Neutrophil (primary cell): ENCODE measurements around the gene EDN3.
"Not testable (repeated sequence)": the region's sequence is repeated elsewhere in the genome, so short reads cannot be mapped to it uniquely, and the experiment has no call there.

Source experiments
- H3K27ac ChIP-seq: fragments of 200-600 bp; sonication (generic); 2 replicates; pipeline ENCODE4 v1.5.1; 2016; ENCODE audit warnings: mild to moderate bottlenecking, moderate library complexity
- H3K27me3 ChIP-seq: fragments of 200-600 bp; sonication (generic); 2 replicates; pipeline ENCODE4 v1.6.0; 2016; ENCODE audit warnings: mild to moderate bottlenecking
- H3K36me3 ChIP-seq: fragments of 200-600 bp; sonication (generic); 2 replicates; pipeline ENCODE4 v1.5.1; 2017
- H3K4me1 ChIP-seq, 2 experiments: fragments of 200-600 bp in 1 of 2; sonication (generic) in 1 of 2; 1 replicate in 1 of 2; 2 replicates in 1 of 2; pipeline versions ENCODE4 v1.5.1 to v1.6.1; 2013 to 2016; ENCODE audit warnings: low read depth in 1 of 2, low read length in 1 of 2, mild to moderate bottlenecking in 1 of 2, moderate library complexity in 1 of 2; ENCODE audit not compliant: control insufficient read depth in 1 of 2, insufficient read depth in 1 of 2
- H3K4me3 ChIP-seq, 2 experiments: fragments of 200-600 bp in 1 of 2; sonication (generic) in 1 of 2; 1 replicate in 1 of 2; 2 replicates in 1 of 2; pipeline ENCODE4 v1.5.1; 2013 to 2016; ENCODE audit warnings: low read depth in 1 of 2, low read length in 1 of 2, mild to moderate bottlenecking in 1 of 2, moderate library complexity in 1 of 2
- H3K9me3 ChIP-seq: fragments of 200-600 bp; sonication (generic); 2 replicates; pipeline ENCODE4 v1.5.1; 2016
- CTCF ChIP-seq: fragments of 200-600 bp; sonication (generic); IDR thresholded peaks from 2 replicates; pipeline ENCODE4 v1.5.1; 2016; ENCODE audit warnings: antibody characterized with exemption

The EDN3 gene

GRCh38 chr20:59335377-59335776 lies 35.0 kb downstream of the EDN3 start:
- TF ChIP-seq CTCF = no peak
- no peak overlapping the region for H3K4me3 ChIP-seq

GRCh38 chr20:59336540-59336939 lies 36.1 kb downstream of the EDN3 start:
- Histone ChIP-seq H3K27me3 (no peaks in the 10 kb centered on the region), H3K4me3 (no peak overlapping the region), H3K4me1 (no peaks in the 10 kb centered on the region), H3K36me3 (no peaks in the 10 kb centered on the region), H3K27ac (no peak overlapping the region), H3K9me3 (no peaks in the 10 kb centered on the region)
- TF ChIP-seq CTCF = no peak

More at GRCh38 chr20:59335377-59335776, 35.0 kb downstream of the EDN3 start:
- Histone ChIP-seq H3K4me1 (no peaks in the 10 kb centered on the region), H3K9me3 (no peaks in the 10 kb centered on the region), H3K27me3 (no peaks in the 10 kb centered on the region), H3K27ac (no peak overlapping the region), H3K36me3 (no peaks in the 10 kb centered on the region)

- H3K9me3 ChIP-seq, H3K36me3 ChIP-seq, H3K4me1 ChIP-seq, H3K27me3 ChIP-seq, H3K27ac ChIP-seq, H3K4me3 ChIP-seq: not testable (repeated sequence)
Measured at GRCh38 chr20:59338444-59338843, 38.0 kb downstream of the EDN3 start.

- H3K4me1 ChIP-seq = no peaks in the 10 kb centered on the region
- TF ChIP-seq CTCF = no peak
- H3K27me3 ChIP-seq = no peaks in the 10 kb centered on the region
- H3K9me3 ChIP-seq = no peaks in the 10 kb centered on the region
- H3K27ac ChIP-seq = no peak overlapping the region
- no peak overlapping the region for H3K4me3 ChIP-seq
- no peaks in the 10 kb centered on the region for H3K36me3 ChIP-seq
Measured at GRCh38 chr20:59340201-59340885, 39.9 kb downstream of the EDN3 start.

- not testable (repeated sequence) for H3K9me3 ChIP-seq, H3K4me3 ChIP-seq, H3K36me3 ChIP-seq, H3K27me3 ChIP-seq, H3K27ac ChIP-seq, H3K4me1 ChIP-seq
Measured at GRCh38 chr20:59341285-59342022, 41.0 kb downstream of the EDN3 start.

- Histone ChIP-seq H3K9me3 (no peaks in the 10 kb centered on the region), H3K27ac (no peak overlapping the region), H3K27me3 (no peaks in the 10 kb centered on the region), H3K4me3 (no peak overlapping the region), H3K4me1 (no peaks in the 10 kb centered on the region), H3K36me3 (no peaks in the 10 kb centered on the region)
- no peak for TF ChIP-seq CTCF
Measured at GRCh38 chr20:59342023-59342957, 41.9 kb downstream of the EDN3 start.
